K562 (cell line): ENCODE results near the gene BACE2. TPM values are rescaled to one million over a fixed set of nuclear protein-coding genes. Genes with fewer than 3 reads are reported as not detected.
A peak's percentile ranks its signal among the peaks of the same experiment; 100 is the strongest.

Experiments
- ATAC-seq: fragments of 200-7000 bp; cut with Tn5 transposase; 3 replicates; pipeline ENCODE4 v1.9.1; 2020; ENCODE audit warnings: moderate library complexity
- BruUV-seq: library from RNA; stranded (reverse); fragments of 400-500 nt; replicated peaks from 2 replicates; lab custom pipeline; 2021; lab: Mats Ljungman, UMichigan
- CTCF ChIA-PET: fragments of 300-600 bp; formaldehyde crosslinking; extraction: SDS; loops from one replicate; lab custom pipeline; 2021; ENCODE audit warnings: low intra/inter-chr PET ratio; lab: Yijun Ruan, JAX
- POLR2A ChIA-PET: fragments of 300-600, 350-650 bp; sonication (Branson Sonifier 250); formaldehyde crosslinking; extraction: SDS; loops from one replicate; lab custom pipeline; 2021; ENCODE audit warnings: antibody characterized with exemption, inconsistent platforms; lab: Yijun Ruan, JAX
- DNase-seq, 4 experiments: peaks; one replicate each; pipeline versions ENCODE4 v3.0.0 to v3.0.0-alpha.2; 2011 to 2018; ENCODE audit warnings: low spot score in 3 of 4, mixed read lengths in 3 of 4; ENCODE audit errors: extremely low read depth in 1 of 4
- FAIRE-seq: peaks from 2 replicates; lab custom pipeline; 2011; peaks lifted over from hg19 to GRCh38; lab: Jason Lieb, UNC
- H2AFZ ChIP-seq: 2 replicates; pipeline ENCODE4 v1.6.0; 2011; ENCODE audit warnings: low read depth, low read length, control low read depth, inconsistent platforms
- H3K27ac ChIP-seq: fragments of 200-600 bp; 3 replicates; pipeline ENCODE4 v1.8.0; 2011; ENCODE audit warnings: low read depth, mild to moderate bottlenecking, control low read depth, inconsistent platforms, low read length, moderate library complexity, mixed read lengths; ENCODE audit errors: extremely low read depth
- H3K27me3 ChIP-seq, 2 experiments: fragments of 300-600 bp in 1 of 2; 2 replicates in 1 of 2; 3 replicates in 1 of 2; pipeline versions ENCODE4 v1.6.0 to v1.8.0; 2011; ENCODE audit warnings: inconsistent platforms in 2 of 2, low read length in 2 of 2, mild to moderate bottlenecking in 1 of 2, mixed read lengths in 1 of 2, moderate library complexity in 1 of 2; ENCODE audit not compliant: control insufficient read depth in 2 of 2, insufficient read depth in 2 of 2
- H3K36me3 ChIP-seq: fragments of 300-600 bp; 3 replicates; pipeline ENCODE4 v1.8.0; 2011; ENCODE audit warnings: mild to moderate bottlenecking, low read length, inconsistent platforms; ENCODE audit not compliant: control insufficient read depth, insufficient read depth
- H3K4me1 ChIP-seq, 2 experiments: fragments of 200-600 bp in 1 of 2; replicated peaks in 1 of 2; 2 replicates in 1 of 2; 3 replicates in 1 of 2; pipeline versions ENCODE4 v1.5.1 to v1.8.0; 2011; ENCODE audit warnings: inconsistent platforms in 2 of 2, low read length in 2 of 2, mild to moderate bottlenecking in 1 of 2, mixed read lengths in 1 of 2, moderate library complexity in 1 of 2; ENCODE audit not compliant: control insufficient read depth in 2 of 2, insufficient read depth in 2 of 2
- H3K4me2 ChIP-seq: 2 replicates; pipeline ENCODE4 v1.6.1; 2011; ENCODE audit warnings: low read length, control low read depth, inconsistent platforms, mixed read lengths; ENCODE audit not compliant: insufficient read depth
- H3K4me3 ChIP-seq: fragments of 200-600 bp; sonication (generic), shearing (Covaris generic); 2 replicates; pipeline ENCODE4 v1.5.1; 2016; ENCODE audit warnings: control low read depth, inconsistent platforms
- H3K79me2 ChIP-seq: fragments of 200-600 bp; 3 replicates; pipeline ENCODE4 v1.8.0; 2011; ENCODE audit warnings: low read length, inconsistent platforms; ENCODE audit not compliant: control insufficient read depth, insufficient read depth
- H3K9ac ChIP-seq, 2 experiments: 2 replicates each; pipeline versions ENCODE4 v1.6.0 to v1.6.1; 2011; ENCODE audit warnings: low read depth in 2 of 2, low read length in 2 of 2, control low read depth in 1 of 2, inconsistent platforms in 1 of 2, mild to moderate bottlenecking in 1 of 2, mixed read lengths in 1 of 2; ENCODE audit not compliant: insufficient read depth in 1 of 2
- H3K9me1 ChIP-seq: one replicate; pipeline ENCODE4 v1.6.0; 2011; ENCODE audit warnings: inconsistent platforms, mild to moderate bottlenecking, low read length, moderate library complexity; ENCODE audit not compliant: control insufficient read depth, insufficient read depth
- H3K9me3 ChIP-seq: replicated peaks from 2 replicates; pipeline ENCODE4 v1.5.1; 2011; ENCODE audit warnings: low read depth, low read length, inconsistent platforms; ENCODE audit not compliant: control insufficient read depth, insufficient read depth
- H4K20me1 ChIP-seq: replicated peaks from 2 replicates; pipeline ENCODE4 v1.6.1; 2011; ENCODE audit warnings: low read length, inconsistent platforms, mixed read lengths; ENCODE audit not compliant: control insufficient read depth, insufficient read depth
- CEBPG ChIP-seq, 3 experiments: fragments of 200-800 bp in 1 of 3; sonication (Bioruptor generic) in 1 of 3; sonication (generic) in 1 of 3; formaldehyde crosslinking in 1 of 3; IDR thresholded peaks in 2 of 3; conservative IDR thresholded peaks in 1 of 3; 2 replicates each; pipeline versions ENCODE4 v1.6.1 to v1.8.0; 2016 to 2022; ENCODE audit warnings: missing compliant biosample characterization in 2 of 3, missing genetic modification characterization in 2 of 3, mild to moderate bottlenecking in 1 of 3, missing genetic modification reagents in 1 of 3
- EP300 ChIP-seq: IDR thresholded peaks from 2 replicates; pipeline ENCODE4 v1.6.1; 2012; ENCODE audit warnings: low read length, improper control_type of control experiment
- MED1 ChIP-seq: sonication (generic); formaldehyde crosslinking; IDR thresholded peaks from 2 replicates; pipeline ENCODE4 v1.8.1; 2023; ENCODE audit warnings: missing genetic modification reagents, borderline replicate concordance
- PPARD ChIP-seq: fragments of 250-450 bp; sonication (Bioruptor Pico); IDR thresholded peaks from 2 replicates; pipeline ENCODE4 v1.8.0; 2022; ENCODE audit warnings: inconsistent platforms, mild to moderate bottlenecking, moderate library complexity
- RBM39 ChIP-seq: fragments of 200-400 bp; formaldehyde crosslinking; optimal IDR thresholded peaks from 2 replicates; pipeline ENCODE3; 2018; ENCODE audit warnings: low read depth, low read length
- STAT5A ChIP-seq: IDR thresholded peaks from 2 replicates; pipeline ENCODE4 v1.6.1; 2012; ENCODE audit warnings: low read length, inconsistent platforms, borderline replicate concordance
- ZNF184 ChIP-seq: sonication (generic); formaldehyde crosslinking; IDR thresholded peaks from 2 replicates; pipeline ENCODE4 v1.5.0; 2020; ENCODE audit warnings: missing genetic modification reagents
- WGBS: fragments of 100-300 bp; shearing (Covaris generic); methylation state at CpG from one replicate; pipeline ENCODE4 v1.1.6; 2016; ENCODE audit warnings: low coverage, mixed read lengths; ENCODE audit not compliant: insufficient coverage; ENCODE audit errors: missing lambda C conversion rate; 5-methylcytosine and 5-hydroxymethylcytosine counted together
- in situ Hi-C: fragments of 300-500 bp; cut with MboI; formaldehyde crosslinking; loops from 4 replicates; pipeline ENCODE4 v1.15.0; 2018; ENCODE audit warnings: inconsistent platforms, mixed read lengths
- intact Hi-C: fragments of 100-400 bp; cut with micrococcal nuclease; formaldehyde crosslinking; loops from 2 replicates; pipeline ENCODE4 v1.14.2; 2022
- polyA plus RNA-seq, 8 experiments: library from polyadenylated mRNA; depleted of rRNA in 4 of 8; stranded (reverse) in 5 of 8; unstranded in 3 of 8; fragments of >200 nt; fragmentation: Nextera tagmentation in 2 of 8; fragmentation: Illumina TruSeq in 1 of 8; extraction: Ambion mirVana in 2 of 8; extraction: Trizol in 1 of 8; gene quantifications; 2 replicates each; pipeline versions ENCODE4 v1.2.1 to v1.2.3, GENCODE V29; 2011 to 2014; ENCODE audit warnings: inconsistent platforms in 1 of 8, missing spikeins in 1 of 8
- total RNA-seq, 7 experiments: library from RNA; depleted of rRNA in 6 of 7; stranded (reverse); fragments of >200 nt in 6 of 7; fragmentation: Illumina TruSeq in 2 of 7; extraction: Trizol in 2 of 7; gene quantifications; 2 replicates each; pipeline versions ENCODE4 v1.2.1 to v1.2.3, GENCODE V29; 2011 to 2021; ENCODE audit warnings: low replicate concordance in 1 of 7
- TF ChIP-seq, protein P1 (sequence below): sonication (generic); formaldehyde crosslinking; IDR thresholded peaks from 2 replicates; pipeline ENCODE4 v1.9.0; 2022; ENCODE audit warnings: mild to moderate bottlenecking, missing genetic modification reagents

Gene BACE2
- total and polyA plus RNA-seq, 9 of the 15 experiments (the other 6 are each of a cell fraction or from before 2014, with no cell fraction given), result 0.05 to 0.24 (median 0.15) TPM; not detected in 2

- WGBS, result 1% methylated on average over 6 of the region's 6 CpGs
- H3K27me3 ChIP-seq, result no peaks in the 10 kb centered on the region
- no peaks in the 10 kb centered on the region for H4K20me1 ChIP-seq
- POLR2A ChIA-PET, result no interaction called here
- DNase-seq, result no peak
- no peak overlapping the region for H2AFZ ChIP-seq
- ATAC-seq, result no peak; the same call in 2 of the 3 replicates
- no peak overlapping the region for H3K4me2 ChIP-seq
- H3K9ac ChIP-seq, result no peak overlapping the region
- H3K36me3 ChIP-seq, result no peaks in the 10 kb centered on the region
- FAIRE-seq, result no peak
- CTCF ChIA-PET, result interaction anchor here (0.6 kb wide), 1 partner anchor 20 kb away, joined by 3 read pairs; no protein-coding TSS in a partner anchor
- intact Hi-C loops, result no loop called here
- no peak overlapping the region for H3K4me3 ChIP-seq
- H3K4me1 ChIP-seq, result no peaks in the 10 kb centered on the region
- no peaks in the 10 kb centered on the region for H3K9me3 ChIP-seq
- no peaks in the 10 kb centered on the region for H3K9me1 ChIP-seq
- TF ChIP-seq EP300 (no peak), ZNF184 (no peak), STAT5A (peak; percentile 27; the same call in 1 of the 2 replicates), MED1 (no peak), RBM39 (no peak), CEBPG (CRISPR knock-in tag; IDR thresholded peaks at IDR 0.05) (no peak), CEBPG (tag; conservative IDR thresholded peaks at IDR 0.05 in 1 of 2, IDR thresholded peaks at IDR 0.05 in 1 of 2) (peak in 1 of 2 experiments; percentile 43; a peak in 2 of 4 replicates), PPARD (CRISPR knock-in tag) (no peak)
- TF ChIP-seq, protein P1, sequence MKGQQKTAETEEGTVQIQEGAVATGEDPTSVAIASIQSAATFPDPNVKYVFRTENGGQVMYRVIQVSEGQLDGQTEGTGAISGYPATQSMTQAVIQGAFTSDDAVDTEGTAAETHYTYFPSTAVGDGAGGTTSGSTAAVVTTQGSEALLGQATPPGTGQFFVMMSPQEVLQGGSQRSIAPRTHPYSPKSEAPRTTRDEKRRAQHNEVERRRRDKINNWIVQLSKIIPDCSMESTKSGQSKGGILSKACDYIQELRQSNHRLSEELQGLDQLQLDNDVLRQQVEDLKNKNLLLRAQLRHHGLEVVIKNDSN, result no peak
- in situ Hi-C loops, result no loop called here
- BruUV-seq, result no TSS peak
- no peak overlapping the region for H3K27ac ChIP-seq
- no peaks in the 10 kb centered on the region for H3K79me2 ChIP-seq
Observed at GRCh38 chr21:41188486-41189149, 20.7 kb downstream of the BACE2 start.
